Mucosa of descending colon (tissue), 3 donors: ENCODE measurements around the gene TEX13A. TPM values are rescaled to one million over a fixed set of nuclear protein-coding genes. Genes with fewer than 3 reads are reported as not detected.
"Not testable (repeated sequence)": the region's sequence is repeated elsewhere in the genome, so short reads cannot be mapped to it uniquely, and the experiment has no call there.

Experiments
- ATAC-seq: fragments of 200-7000 bp; cut with Tn5 transposase; one replicate; pipeline ENCODE4 v1.9.1; 2020; ENCODE audit warnings: mild to moderate bottlenecking, moderate library complexity
- DNase-seq, 3 donors: peaks; one replicate each; pipeline ENCODE4 v3.0.0-alpha.2; 2020
- H3K36me3 ChIP-seq: fragments of 200-600 bp; one replicate; pipeline ENCODE4 v1.8.0; 2021; ENCODE audit warnings: low read depth, mild to moderate bottlenecking
- H3K4me1 ChIP-seq: fragments of 200-600 bp; one replicate; pipeline ENCODE4 v1.8.0; 2021; ENCODE audit warnings: low read depth, mild to moderate bottlenecking
- H3K4me3 ChIP-seq: fragments of 200-600 bp; one replicate; pipeline ENCODE4 v1.8.0; 2021; ENCODE audit warnings: mild to moderate bottlenecking
- H3K9me3 ChIP-seq: fragments of 200-600 bp; one replicate; pipeline ENCODE4 v1.8.0; 2021; ENCODE audit warnings: mild to moderate bottlenecking
- CTCF ChIP-seq: fragments of 200-600 bp; IDR thresholded peaks from one replicate; pipeline ENCODE4 v1.8.0; 2022; ENCODE audit warnings: antibody characterized with exemption, mild to moderate bottlenecking
- intact Hi-C, 2 donors: fragments of 100-400 bp; cut with DNase I in 1 of 2; cut with micrococcal nuclease in 1 of 2; formaldehyde crosslinking; loops; one replicate each; pipeline versions ENCODE4 v1.11.0 to v1.11.1; 2022; cut with DNase I, micrococcal nuclease
- total RNA-seq, 3 donors: library from RNA; stranded (reverse); fragmentation: NEBNext Ultra II Directional in 2 of 3; extraction: Animal tissue kit (Norgen Biotek cat#: 25700) in 2 of 3; gene quantifications; one replicate each; pipeline versions ENCODE4 v1.2.1 to v1.2.4, GENCODE V29; 2021 to 2023
- donor health status: DM: no; HTN: no; CAD: no; lungs with moderate emphysema.
- donor health status: DM: no; HTN: no; CAD: no.
- donor health status: DM: no; HTN: yes; CAD: no.

The TEX13A gene
- total RNA-seq, 3 donors from 2014 or later: not detected

DNA sequence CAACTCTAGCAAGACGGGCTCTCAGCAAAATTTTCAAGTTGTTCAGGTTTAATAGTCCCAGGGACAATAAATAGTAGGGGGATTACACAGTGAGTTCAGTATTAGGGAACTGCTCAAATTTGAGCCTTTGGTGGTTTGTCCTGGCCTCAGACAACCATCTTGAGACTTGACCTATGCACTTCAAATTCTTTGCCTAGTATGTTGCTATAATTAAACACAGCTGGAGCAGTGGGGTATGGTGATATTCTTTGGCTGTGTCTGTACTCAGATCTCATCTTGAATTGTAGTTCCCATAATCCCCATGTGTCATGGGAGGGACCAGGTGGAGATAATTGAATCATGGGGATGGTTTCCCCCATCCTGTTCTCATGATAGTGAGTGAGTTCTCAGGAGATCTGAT, 43.3 kb upstream of the TEX13A start:
- intact Hi-C loops: no loop called here
- no peaks in the 10 kb centered on the region for H3K36me3 ChIP-seq
- DNase-seq (no peak), ATAC-seq (no peak)
- no peaks in the 10 kb centered on the region for H3K9me3 ChIP-seq
- H3K4me1 ChIP-seq: no peaks in the 10 kb centered on the region
- no peak overlapping the region for H3K4me3 ChIP-seq
- TF ChIP-seq CTCF: no peak

- DNase-seq (no peak), ATAC-seq (no peak)
- TF ChIP-seq CTCF: no peak
- no peaks in the 10 kb centered on the region for H3K9me3 ChIP-seq
- intact Hi-C loops: no loop called here
- H3K36me3 ChIP-seq: no peaks in the 10 kb centered on the region
- H3K4me1 ChIP-seq: no peaks in the 10 kb centered on the region
- H3K4me3 ChIP-seq: no peak overlapping the region
Measured at GRCh38 chrX:105263171-105263570, 42.7 kb upstream of the TEX13A start.

- intact Hi-C loops: no loop called here
- Histone ChIP-seq H3K4me3 (no peak overlapping the region), H3K36me3 (no peaks in the 10 kb centered on the region), H3K9me3 (no peaks in the 10 kb centered on the region), H3K4me1 (no peaks in the 10 kb centered on the region)
- TF ChIP-seq CTCF: no peak
- DNase-seq (peak in 1 of 3 donors; percentile 0), ATAC-seq (no peak)
Measured at GRCh38 chrX:105260291-105261043, 40.0 kb upstream of the TEX13A start.

DNA sequence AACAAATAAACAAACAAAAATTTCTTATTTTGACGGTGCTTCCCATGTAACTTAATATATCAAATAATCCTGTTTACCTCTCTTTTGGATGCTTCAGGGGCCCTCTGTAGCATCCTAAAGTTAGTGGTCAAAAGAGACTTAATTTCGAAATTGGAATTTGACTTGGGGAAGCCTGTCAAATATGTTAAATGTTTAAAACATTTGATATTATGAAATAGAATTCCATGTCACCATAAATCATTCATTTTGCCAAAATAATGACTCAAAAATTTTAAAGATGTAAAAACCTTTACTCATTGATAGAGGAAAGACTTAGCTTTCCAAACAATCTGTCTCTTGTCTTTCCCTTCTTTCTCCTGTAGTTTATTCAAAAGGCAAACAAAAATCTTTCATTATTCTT, 20.6 kb upstream of the TEX13A start:
- no peak for TF ChIP-seq CTCF
- no peak for DNase-seq
- Histone ChIP-seq H3K9me3 (no peaks in the 10 kb centered on the region), H3K4me1 (no peaks in the 10 kb centered on the region), H3K4me3 (no peak overlapping the region), H3K36me3 (no peaks in the 10 kb centered on the region)
- intact Hi-C loops: no loop called here
- no peak for ATAC-seq

GRCh38 chrX:105237407-105237806, 16.9 kb upstream of the TEX13A start:
- H3K9me3 ChIP-seq, H3K4me3 ChIP-seq, DNase-seq, intact Hi-C loops, H3K36me3 ChIP-seq, H3K4me1 ChIP-seq, ATAC-seq: not testable (repeated sequence)

DNA sequence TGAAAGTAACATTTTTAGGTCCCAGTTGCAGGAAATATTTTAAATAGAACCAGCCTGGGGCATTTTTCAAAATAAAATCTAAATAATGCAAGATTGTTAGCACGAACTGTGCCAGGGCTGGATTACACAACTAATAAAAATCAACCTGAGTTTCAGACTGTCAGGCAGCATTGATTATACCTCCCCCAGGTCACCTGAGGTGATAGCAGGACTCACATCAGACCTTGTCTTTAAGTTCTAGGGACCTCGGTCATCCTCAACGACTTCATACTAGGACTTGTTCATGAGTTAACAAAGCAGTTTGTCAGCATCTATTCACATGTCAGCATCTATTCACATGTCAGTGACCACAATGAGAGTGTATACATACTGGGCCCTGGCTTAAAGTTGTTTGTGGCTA, 8.7 kb upstream of the TEX13A start:
- no peaks in the 10 kb centered on the region for H3K4me1 ChIP-seq
- TF ChIP-seq CTCF: no peak
- no peak overlapping the region for H3K4me3 ChIP-seq
- intact Hi-C loops: no loop called here
- H3K9me3 ChIP-seq: no peaks in the 10 kb centered on the region
- H3K36me3 ChIP-seq: no peaks in the 10 kb centered on the region
- ATAC-seq (no peak), DNase-seq (no peak)
